Fibroblast of the aortic adventitia (primary cell): ENCODE results near the gene SEC24D. TPM values are rescaled to one million over a fixed set of nuclear protein-coding genes. Genes with fewer than 3 reads are reported as not detected.
"Not testable (repeated sequence)": the region's sequence is repeated elsewhere in the genome, so short reads cannot be mapped to it uniquely, and the experiment has no call there.

Experiments used
- DNase-seq: peaks from one replicate; pipeline ENCODE4 v3.0.0-alpha.2; 2010; ENCODE audit warnings: low read depth
- H3K4me3 ChIP-seq: 2 replicates; pipeline ENCODE4 v1.5.1; 2011; ENCODE audit warnings: low read depth, mild to moderate bottlenecking, control low read depth, low read length, moderate library complexity
- total RNA-seq: library from RNA; depleted of rRNA; stranded (reverse); fragments of >200 nt; gene quantifications from 2 replicates; pipeline ENCODE4 v1.2.3, GENCODE V29; 2012; ENCODE audit warnings: low replicate concordance
- TF ChIP-seq, protein P1 (sequence below): IDR thresholded peaks from 2 replicates; pipeline ENCODE4 v1.5.1; 2011; ENCODE audit warnings: mild to moderate bottlenecking, low read length, control low read depth, inconsistent platforms; ENCODE audit not compliant: insufficient read depth

The SEC24D gene
- total RNA-seq, 1 donor, result 149 TPM

DNA sequence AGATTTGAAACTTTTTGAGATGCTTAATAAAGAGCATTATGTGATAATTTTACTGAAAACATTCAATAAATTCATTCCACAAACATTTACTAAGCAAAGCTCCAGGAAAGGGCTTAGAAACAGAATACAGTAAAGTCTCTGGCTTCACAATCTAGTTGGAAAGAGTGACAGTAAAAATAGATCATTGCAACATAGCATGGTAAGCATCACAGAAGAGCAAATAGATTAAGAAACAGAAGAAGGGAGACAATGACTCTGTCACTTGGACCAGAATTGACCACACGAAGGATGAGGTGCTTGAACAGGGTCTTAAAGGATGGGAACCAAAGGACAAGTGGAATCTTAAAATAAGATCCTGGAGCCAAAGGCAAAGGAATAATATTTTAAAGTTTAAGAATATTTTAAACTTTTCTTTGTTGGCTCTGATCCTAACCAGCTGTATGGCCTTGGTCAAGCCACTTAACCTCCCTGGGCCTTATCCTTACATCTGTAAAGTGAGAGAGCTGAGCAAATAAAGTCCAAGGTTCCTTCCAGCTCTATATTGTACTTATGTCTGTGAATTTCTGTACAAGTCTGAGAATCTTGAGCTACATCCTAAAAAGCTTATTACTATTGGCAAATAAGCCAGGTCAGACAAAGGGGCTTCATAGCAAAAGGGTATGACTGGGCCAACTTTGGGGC lies 33.9 kb downstream of the SEC24D start:
- DNase-seq, result no peak
- H3K4me3 ChIP-seq, result no peak overlapping the region
- TF ChIP-seq, protein P1, sequence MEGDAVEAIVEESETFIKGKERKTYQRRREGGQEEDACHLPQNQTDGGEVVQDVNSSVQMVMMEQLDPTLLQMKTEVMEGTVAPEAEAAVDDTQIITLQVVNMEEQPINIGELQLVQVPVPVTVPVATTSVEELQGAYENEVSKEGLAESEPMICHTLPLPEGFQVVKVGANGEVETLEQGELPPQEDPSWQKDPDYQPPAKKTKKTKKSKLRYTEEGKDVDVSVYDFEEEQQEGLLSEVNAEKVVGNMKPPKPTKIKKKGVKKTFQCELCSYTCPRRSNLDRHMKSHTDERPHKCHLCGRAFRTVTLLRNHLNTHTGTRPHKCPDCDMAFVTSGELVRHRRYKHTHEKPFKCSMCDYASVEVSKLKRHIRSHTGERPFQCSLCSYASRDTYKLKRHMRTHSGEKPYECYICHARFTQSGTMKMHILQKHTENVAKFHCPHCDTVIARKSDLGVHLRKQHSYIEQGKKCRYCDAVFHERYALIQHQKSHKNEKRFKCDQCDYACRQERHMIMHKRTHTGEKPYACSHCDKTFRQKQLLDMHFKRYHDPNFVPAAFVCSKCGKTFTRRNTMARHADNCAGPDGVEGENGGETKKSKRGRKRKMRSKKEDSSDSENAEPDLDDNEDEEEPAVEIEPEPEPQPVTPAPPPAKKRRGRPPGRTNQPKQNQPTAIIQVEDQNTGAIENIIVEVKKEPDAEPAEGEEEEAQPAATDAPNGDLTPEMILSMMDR, result no peak

DNA sequence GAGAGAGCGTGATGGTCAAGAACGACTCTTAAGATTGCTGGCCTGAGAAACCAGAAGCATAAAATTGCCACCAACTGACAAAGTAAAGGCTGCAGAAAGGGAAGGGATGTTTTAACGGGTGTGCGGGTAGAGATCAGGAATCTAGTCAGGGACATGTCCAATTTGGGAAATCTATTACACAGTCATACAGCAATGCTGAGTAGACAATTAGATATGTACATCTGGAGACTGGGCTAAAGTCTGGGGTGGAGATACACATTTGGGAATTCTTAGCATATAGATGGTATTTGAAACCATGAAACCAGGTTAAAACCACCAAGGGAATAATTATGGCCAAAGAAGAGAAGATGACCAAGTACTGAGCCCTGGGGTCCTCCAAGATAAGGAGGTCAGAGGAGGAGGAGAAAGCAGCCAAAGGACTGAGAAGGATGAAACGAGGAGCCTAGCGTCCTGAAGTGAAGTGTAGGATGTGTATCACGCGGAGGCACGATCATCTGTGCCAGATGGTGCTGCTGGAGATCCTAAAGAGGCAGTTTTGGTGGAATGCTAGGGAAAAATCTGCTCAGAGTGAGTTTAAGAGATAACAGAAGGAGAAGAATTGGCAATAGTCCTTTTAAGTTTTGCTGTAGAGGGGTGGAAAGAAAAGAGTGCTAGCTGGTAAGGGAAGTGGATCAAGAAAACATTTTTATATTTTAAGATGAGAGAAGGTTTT lies 36.5 kb downstream of the SEC24D start:
- no peak overlapping the region for H3K4me3 ChIP-seq
- TF ChIP-seq, protein P1, result no peak
- peak; percentile 40 for DNase-seq

DNA sequence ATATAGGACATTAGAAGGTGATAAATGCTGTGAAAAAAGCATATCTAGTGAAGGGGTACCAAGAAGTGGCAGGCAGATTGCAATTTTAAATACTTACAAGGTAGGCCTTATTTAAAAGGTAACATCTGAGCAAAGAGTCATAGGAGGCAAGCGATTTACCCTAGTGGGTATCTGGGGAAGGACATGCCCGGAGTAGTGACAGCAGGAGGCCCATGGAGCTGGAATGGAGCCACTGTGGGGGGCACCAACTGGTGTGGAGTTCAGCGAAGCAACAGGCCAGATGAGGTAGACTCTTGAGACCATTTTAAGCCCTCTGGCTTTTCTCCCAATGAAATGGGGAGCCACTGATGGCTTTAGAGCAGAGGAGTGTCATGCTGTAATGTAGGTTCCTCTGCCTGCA lies 37.3 kb downstream of the SEC24D start:
- no peak for DNase-seq
- H3K4me3 ChIP-seq, result no peak overlapping the region
- TF ChIP-seq, protein P1, result peak; percentile 24

DNA sequence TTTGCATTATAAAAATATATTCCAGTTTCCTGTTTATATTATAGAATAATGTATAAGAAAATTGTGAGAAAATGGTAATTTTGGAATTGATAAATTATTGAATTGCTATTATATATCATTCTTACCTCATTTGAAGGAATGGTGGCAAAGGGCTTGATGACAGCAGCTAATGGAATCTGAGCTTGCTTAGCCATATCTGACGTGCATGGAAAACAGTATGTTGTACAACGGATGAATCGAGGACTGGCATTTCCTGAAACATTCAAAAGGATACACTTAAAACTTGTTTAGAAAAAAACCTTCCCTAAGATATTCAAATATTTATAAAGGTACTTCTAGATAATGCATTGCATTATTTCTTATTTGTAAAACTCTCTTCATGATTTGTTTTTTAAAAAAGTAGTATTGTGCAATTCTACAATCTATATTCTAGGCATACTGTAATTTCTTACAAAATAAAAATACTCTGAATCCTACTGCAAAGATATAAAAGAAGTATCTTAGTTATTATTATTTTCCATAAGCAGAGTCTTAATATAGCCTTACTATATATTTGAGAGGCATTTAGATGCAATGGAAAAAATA lies 38.3 kb downstream of the SEC24D start:
- no peak overlapping the region for H3K4me3 ChIP-seq
- peak; percentile 43 for DNase-seq
- TF ChIP-seq, protein P1, result no peak

DNA sequence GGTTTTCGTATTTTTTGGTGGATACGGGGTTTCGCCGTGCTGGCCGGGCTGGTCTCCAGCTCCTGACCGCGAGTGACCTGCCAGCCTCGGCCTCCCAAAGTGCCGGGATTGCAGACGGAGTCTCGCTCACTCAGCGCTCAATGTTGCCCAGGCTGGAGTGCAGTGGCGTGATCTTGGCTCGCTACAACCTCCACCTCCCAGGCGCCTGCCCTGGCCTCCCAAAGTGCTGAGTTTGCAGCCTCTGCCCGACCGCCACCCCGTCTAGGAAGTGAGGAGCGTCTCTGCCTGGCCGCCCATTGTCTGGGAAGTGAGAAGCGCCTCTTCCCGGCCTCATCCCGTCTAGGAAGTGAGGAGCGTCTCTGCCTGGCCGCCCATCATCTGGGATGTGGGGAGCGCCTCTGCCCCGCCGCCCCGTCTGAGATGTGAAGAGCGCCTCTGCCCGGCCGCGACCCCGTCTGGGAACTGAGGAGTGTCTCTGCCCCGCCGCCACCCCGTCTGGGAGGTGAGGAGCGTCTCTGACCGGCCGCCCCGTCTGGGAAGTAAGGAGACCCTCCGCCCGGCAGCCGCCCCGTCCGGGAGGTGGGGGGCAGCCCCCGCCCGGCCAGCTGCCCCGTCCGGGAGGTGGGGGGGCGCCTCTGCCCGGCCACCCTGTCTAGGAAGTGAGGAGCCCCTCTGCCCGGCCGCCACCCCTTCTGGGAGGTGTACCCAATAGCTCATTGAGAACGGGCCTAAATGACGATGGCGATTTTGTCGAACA lies 44.1 kb downstream of the SEC24D start:
- H3K4me3 ChIP-seq, DNase-seq: not testable (repeated sequence)

DNA sequence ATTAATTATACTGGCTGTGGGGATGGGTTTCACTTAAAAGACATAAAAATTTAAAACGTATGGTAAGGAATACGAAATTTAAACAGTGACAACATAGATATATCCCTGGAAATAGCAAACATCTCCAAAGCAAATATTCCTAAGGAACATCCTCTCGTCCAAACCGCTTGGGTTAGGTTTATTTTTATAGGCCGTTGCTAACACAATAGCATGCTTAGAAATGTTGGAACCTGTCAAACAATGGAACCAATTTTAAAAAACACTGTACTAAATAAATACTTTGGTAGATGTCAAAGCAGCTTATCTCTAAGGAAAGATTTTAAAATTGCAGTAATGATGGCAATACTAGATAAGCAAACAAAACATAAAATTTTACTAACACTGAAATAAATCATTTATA lies 45.4 kb downstream of the SEC24D start:
- no peak overlapping the region for H3K4me3 ChIP-seq
- TF ChIP-seq, protein P1, result no peak
- DNase-seq, result no peak

DNA sequence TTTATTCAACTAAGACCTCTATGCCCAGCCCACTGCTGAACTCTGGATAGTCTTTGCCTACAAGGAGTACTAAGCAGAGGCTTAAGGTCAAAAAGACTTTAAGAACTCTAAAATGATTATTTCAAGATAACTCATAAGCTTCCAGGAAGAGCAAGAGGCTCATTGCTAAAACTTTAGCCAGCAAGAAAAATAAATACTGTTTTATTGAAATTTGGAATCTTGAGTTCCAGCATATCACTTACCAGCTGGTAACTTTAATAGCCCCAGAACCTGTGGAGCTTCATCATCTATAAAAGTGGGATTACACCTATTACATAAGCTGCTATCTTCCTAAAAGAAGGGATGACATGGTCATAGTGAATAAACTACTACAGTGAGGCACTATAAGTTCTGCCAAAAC lies 47.0 kb downstream of the SEC24D start:
- DNase-seq, result no peak
- TF ChIP-seq, protein P1, result no peak
- no peak overlapping the region for H3K4me3 ChIP-seq
